ENCODE measurements around the gene TOR1AIP2. TPM values are rescaled to one million over a fixed set of nuclear protein-coding genes. Genes with fewer than 3 reads are reported as not detected.

TOR1AIP2 gene
- total and polyA plus RNA-seq, 2 of the 13 experiments (the other 11 are each of a cell fraction or from before 2014, with no cell fraction given) = 35.2 to 65.8 TPM

DNA sequence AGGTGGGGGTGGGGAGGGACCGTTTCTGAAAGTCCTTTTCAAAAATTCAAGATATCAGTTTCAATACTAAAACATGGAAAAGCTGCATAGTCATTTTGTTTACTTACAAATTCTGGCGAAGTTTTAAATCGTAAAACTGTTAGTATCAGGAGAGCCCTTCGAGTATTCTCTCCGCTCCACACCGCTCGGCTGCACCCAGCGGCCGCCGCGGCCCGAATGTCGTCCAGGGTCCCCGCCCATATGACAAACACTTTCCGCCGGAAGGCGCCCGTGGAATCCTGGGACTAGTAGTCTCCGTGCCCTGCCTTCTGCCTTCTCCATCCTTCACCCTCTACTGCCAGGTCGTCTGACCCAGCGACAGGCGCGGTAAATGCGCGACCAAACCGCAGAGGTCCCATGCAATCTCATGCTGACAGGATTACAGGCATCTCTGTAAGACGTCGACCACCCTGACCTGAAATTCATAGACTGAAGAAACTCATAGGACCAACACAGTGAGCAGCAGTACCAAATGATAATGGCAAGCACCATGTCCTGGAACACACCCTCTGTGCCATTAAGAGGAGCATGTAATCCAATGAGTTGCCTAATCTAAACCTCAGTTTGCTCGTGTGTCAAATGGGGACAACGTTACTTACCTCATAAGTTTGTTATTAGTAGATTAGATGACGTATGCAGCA is at the start of gene TOR1AIP2 (continued):
- TF ChIP-seq, protein P1, sequence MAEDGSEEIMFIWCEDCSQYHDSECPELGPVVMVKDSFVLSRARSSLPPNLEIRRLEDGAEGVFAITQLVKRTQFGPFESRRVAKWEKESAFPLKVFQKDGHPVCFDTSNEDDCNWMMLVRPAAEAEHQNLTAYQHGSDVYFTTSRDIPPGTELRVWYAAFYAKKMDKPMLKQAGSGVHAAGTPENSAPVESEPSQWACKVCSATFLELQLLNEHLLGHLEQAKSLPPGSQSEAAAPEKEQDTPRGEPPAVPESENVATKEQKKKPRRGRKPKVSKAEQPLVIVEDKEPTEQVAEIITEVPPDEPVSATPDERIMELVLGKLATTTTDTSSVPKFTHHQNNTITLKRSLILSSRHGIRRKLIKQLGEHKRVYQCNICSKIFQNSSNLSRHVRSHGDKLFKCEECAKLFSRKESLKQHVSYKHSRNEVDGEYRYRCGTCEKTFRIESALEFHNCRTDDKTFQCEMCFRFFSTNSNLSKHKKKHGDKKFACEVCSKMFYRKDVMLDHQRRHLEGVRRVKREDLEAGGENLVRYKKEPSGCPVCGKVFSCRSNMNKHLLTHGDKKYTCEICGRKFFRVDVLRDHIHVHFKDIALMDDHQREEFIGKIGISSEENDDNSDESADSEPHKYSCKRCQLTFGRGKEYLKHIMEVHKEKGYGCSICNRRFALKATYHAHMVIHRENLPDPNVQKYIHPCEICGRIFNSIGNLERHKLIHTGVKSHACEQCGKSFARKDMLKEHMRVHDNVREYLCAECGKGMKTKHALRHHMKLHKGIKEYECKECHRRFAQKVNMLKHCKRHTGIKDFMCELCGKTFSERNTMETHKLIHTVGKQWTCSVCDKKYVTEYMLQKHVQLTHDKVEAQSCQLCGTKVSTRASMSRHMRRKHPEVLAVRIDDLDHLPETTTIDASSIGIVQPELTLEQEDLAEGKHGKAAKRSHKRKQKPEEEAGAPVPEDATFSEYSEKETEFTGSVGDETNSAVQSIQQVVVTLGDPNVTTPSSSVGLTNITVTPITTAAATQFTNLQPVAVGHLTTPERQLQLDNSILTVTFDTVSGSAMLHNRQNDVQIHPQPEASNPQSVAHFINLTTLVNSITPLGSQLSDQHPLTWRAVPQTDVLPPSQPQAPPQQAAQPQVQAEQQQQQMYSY (CRISPR knock-in tag; IDR thresholded peaks at IDR 0.05) = no peak
- TF ChIP-seq ZFP36L2 (CRISPR knock-in tag; IDR thresholded peaks at IDR 0.05) = no peak
- TF ChIP-seq, protein P2, sequence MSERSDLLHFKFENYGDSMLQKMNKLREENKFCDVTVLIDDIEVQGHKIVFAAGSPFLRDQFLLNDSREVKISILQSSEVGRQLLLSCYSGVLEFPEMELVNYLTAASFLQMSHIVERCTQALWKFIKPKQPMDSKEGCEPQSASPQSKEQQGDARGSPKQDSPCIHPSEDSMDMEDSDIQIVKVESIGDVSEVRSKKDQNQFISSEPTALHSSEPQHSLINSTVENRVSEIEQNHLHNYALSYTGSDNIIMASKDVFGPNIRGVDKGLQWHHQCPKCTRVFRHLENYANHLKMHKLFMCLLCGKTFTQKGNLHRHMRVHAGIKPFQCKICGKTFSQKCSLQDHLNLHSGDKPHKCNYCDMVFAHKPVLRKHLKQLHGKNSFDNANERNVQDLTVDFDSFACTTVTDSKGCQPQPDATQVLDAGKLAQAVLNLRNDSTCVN (CRISPR knock-in tag; IDR thresholded peaks at IDR 0.05; ENCODE audit: borderline replicate concordance) = no peak; the same call in 1 of the 2 replicates
- TF ChIP-seq PITX1 (CRISPR knock-in tag; IDR thresholded peaks at IDR 0.05) = no peak
- no peak for TF ChIP-seq ZNF468 (CRISPR knock-in tag; IDR thresholded peaks at IDR 0.05)
- no peak for TF ChIP-seq EP300 (IDR thresholded peaks at IDR 0.05; ENCODE audit: low read depth in 2 of 2, low read length in 2 of 2)
- no peak for TF ChIP-seq EP300 (CRISPR knock-in tag; IDR thresholded peaks at IDR 0.05; ENCODE audit: borderline replicate concordance)
- no peak for TF ChIP-seq FOXJ3 (CRISPR knock-in tag; IDR thresholded peaks at IDR 0.05; ENCODE audit: borderline replicate concordance)
- TF ChIP-seq ZNF160 (CRISPR knock-in tag; IDR thresholded peaks at IDR 0.05) = no peak
- TF ChIP-seq, protein P3, sequence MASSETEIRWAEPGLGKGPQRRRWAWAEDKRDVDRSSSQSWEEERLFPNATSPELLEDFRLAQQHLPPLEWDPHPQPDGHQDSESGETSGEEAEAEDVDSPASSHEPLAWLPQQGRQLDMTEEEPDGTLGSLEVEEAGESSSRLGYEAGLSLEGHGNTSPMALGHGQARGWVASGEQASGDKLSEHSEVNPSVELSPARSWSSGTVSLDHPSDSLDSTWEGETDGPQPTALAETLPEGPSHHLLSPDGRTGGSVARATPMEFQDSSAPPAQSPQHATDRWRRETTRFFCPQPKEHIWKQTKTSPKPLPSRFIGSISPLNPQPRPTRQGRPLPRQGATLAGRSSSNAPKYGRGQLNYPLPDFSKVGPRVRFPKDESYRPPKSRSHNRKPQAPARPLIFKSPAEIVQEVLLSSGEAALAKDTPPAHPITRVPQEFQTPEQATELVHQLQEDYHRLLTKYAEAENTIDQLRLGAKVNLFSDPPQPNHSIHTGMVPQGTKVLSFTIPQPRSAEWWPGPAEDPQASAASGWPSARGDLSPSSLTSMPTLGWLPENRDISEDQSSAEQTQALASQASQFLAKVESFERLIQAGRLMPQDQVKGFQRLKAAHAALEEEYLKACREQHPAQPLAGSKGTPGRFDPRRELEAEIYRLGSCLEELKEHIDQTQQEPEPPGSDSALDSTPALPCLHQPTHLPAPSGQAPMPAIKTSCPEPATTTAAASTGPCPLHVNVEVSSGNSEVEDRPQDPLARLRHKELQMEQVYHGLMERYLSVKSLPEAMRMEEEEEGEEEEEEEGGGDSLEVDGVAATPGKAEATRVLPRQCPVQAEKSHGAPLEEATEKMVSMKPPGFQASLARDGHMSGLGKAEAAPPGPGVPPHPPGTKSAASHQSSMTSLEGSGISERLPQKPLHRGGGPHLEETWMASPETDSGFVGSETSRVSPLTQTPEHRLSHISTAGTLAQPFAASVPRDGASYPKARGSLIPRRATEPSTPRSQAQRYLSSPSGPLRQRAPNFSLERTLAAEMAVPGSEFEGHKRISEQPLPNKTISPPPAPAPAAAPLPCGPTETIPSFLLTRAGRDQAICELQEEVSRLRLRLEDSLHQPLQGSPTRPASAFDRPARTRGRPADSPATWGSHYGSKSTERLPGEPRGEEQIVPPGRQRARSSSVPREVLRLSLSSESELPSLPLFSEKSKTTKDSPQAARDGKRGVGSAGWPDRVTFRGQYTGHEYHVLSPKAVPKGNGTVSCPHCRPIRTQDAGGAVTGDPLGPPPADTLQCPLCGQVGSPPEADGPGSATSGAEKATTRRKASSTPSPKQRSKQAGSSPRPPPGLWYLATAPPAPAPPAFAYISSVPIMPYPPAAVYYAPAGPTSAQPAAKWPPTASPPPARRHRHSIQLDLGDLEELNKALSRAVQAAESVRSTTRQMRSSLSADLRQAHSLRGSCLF (CRISPR knock-in tag; IDR thresholded peaks at IDR 0.05; ENCODE audit: borderline replicate concordance) = no peak
- TF ChIP-seq ZNF446 (CRISPR knock-in tag; IDR thresholded peaks at IDR 0.05) = no peak
- TF ChIP-seq ZNF572 (CRISPR knock-in tag; IDR thresholded peaks at IDR 0.05) = no peak
- TF ChIP-seq, protein P4, sequence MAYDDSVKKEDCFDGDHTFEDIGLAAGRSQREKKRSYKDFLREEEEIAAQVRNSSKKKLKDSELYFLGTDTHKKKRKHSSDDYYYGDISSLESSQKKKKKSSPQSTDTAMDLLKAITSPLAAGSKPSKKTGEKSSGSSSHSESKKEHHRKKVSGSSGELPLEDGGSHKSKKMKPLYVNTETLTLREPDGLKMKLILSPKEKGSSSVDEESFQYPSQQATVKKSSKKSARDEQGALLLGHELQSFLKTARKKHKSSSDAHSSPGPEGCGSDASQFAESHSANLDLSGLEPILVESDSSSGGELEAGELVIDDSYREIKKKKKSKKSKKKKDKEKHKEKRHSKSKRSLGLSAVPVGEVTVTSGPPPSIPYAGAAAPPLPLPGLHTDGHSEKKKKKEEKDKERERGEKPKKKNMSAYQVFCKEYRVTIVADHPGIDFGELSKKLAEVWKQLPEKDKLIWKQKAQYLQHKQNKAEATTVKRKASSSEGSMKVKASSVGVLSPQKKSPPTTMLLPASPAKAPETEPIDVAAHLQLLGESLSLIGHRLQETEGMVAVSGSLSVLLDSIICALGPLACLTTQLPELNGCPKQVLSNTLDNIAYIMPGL (CRISPR knock-in tag; IDR thresholded peaks at IDR 0.05; ENCODE audit: borderline replicate concordance in 1 of 2, low read depth in 1 of 2) = peak; percentile 60 to 68
- TF ChIP-seq XRCC5 (optimal IDR thresholded peaks at IDR 0.05; ENCODE audit: low read length) = peak; percentile 31
- peak; percentile 87; the same call in 1 of the 2 replicates for TF ChIP-seq SIN3A (IDR thresholded peaks at IDR 0.05; ENCODE audit: borderline replicate concordance, low read depth, low read length)
- TF ChIP-seq KLF11 (CRISPR knock-in tag; IDR thresholded peaks at IDR 0.05) = peak; percentile 63; the same call in 1 of the 2 replicates
- TF ChIP-seq RAD21 (CRISPR knock-in tag; IDR thresholded peaks at IDR 0.05) = no peak
- TF ChIP-seq ZNF7 (CRISPR knock-in tag; IDR thresholded peaks at IDR 0.05) = no peak

Data from HepG2 (cell line).